ENCODE data around the gene KIAA0586. TPM values are rescaled to one million over a fixed set of nuclear protein-coding genes. Genes with fewer than 3 reads are reported as not detected.

KIAA0586 gene
- total RNA-seq, 1 experiment from 2014 or later = 13.5 TPM

- H3K27ac Mint-ChIP-seq (ENCODE audit: unreplicated experiment) = no peak overlapping the region
- no peaks in the 10 kb centered on the region for H3K36me3 Mint-ChIP-seq (ENCODE audit: insufficient read depth, unreplicated experiment)
- TF ChIP-seq CTCF (IDR thresholded peaks at IDR 0.05; ENCODE audit: insufficient read depth in 1 of 2, low read depth in 1 of 2, low read length in 1 of 2, severe bottlenecking in 1 of 2, unreplicated experiment in 1 of 2) = no peak
- no peaks in the 10 kb centered on the region for H3K36me3 ChIP-seq (ENCODE audit: control insufficient read depth, insufficient read depth, low read length)
- intact Hi-C loops (cut with micrococcal nuclease; ENCODE audit: unreplicated experiment) = no loop called here
- CTCF ChIA-PET = no interaction called here
- H3K27me3 ChIP-seq (replicated peaks; ENCODE audit: control insufficient read depth, insufficient read depth, low read length) = no peaks in the 10 kb centered on the region
- H3K4me3 ChIP-seq (ENCODE audit: low read depth, low read length) = no peak overlapping the region
- H3K4me1 ChIP-seq = no peaks in the 10 kb centered on the region
- H3K9me3 ChIP-seq = no peaks in the 10 kb centered on the region
- H3K4me1 Mint-ChIP-seq (ENCODE audit: low read depth, unreplicated experiment) = no peaks in the 10 kb centered on the region
- no TSS peak for BruUV-seq (replicated peaks)
- no peaks in the 10 kb centered on the region for H3K9me3 Mint-ChIP-seq (ENCODE audit: unreplicated experiment)
- peaks cover 3% of the 10 kb centered on the region for H3K27me3 Mint-ChIP-seq (ENCODE audit: insufficient read depth, unreplicated experiment)
- POLR2A ChIA-PET = no interaction called here
- no peak for DNase-seq
- H3K4me3 Mint-ChIP-seq (ENCODE audit: unreplicated experiment) = no peak overlapping the region
Observed at GRCh38 chr14:58568322-58568721, 140.8 kb downstream of the KIAA0586 start.

- H3K9me3 ChIP-seq = no peaks in the 10 kb centered on the region
- BruUV-seq (replicated peaks) = no TSS peak
- CTCF ChIA-PET = no interaction called here
Observed at GRCh38 chr14:58571256-58571655, 143.7 kb downstream of the KIAA0586 start.

GRCh38 chr14:58571769-58572472, 144.4 kb downstream of the KIAA0586 start:
- TF ChIP-seq CTCF (IDR thresholded peaks at IDR 0.05; ENCODE audit: insufficient read depth in 1 of 2, low read depth in 1 of 2, low read length in 1 of 2, severe bottlenecking in 1 of 2, unreplicated experiment in 1 of 2) = no peak
- H3K36me3 Mint-ChIP-seq (ENCODE audit: insufficient read depth, unreplicated experiment) = no peaks in the 10 kb centered on the region
- no peak overlapping the region for H3K27ac Mint-ChIP-seq (ENCODE audit: unreplicated experiment)
- ChIA-PET POLR2A (no interaction called here), CTCF (interaction anchor here (1.1 kb wide), 1 partner anchor 71 kb away, joined by 3 read pairs; no protein-coding TSS in a partner anchor)
- peaks cover 5% of the 10 kb centered on the region for H3K27me3 Mint-ChIP-seq (ENCODE audit: insufficient read depth, unreplicated experiment)
- no peak overlapping the region for H3K4me3 Mint-ChIP-seq (ENCODE audit: unreplicated experiment)
- no peaks in the 10 kb centered on the region for H3K4me1 ChIP-seq
- intact Hi-C loops (cut with micrococcal nuclease; ENCODE audit: unreplicated experiment) = no loop called here
- no peaks in the 10 kb centered on the region; the same call in 1 of the 2 replicates for H3K27me3 ChIP-seq (replicated peaks; ENCODE audit: control insufficient read depth, insufficient read depth, low read length)
- no peaks in the 10 kb centered on the region for H3K4me1 Mint-ChIP-seq (ENCODE audit: low read depth, unreplicated experiment)
- H3K9me3 ChIP-seq = no peaks in the 10 kb centered on the region
- no peaks in the 10 kb centered on the region for H3K36me3 ChIP-seq (ENCODE audit: control insufficient read depth, insufficient read depth, low read length)
- no TSS peak for BruUV-seq (replicated peaks)
- DNase-seq = no peak
- H3K9me3 Mint-ChIP-seq (ENCODE audit: unreplicated experiment) = no peaks in the 10 kb centered on the region
- no peak overlapping the region for H3K4me3 ChIP-seq (ENCODE audit: low read depth, low read length)

More at GRCh38 chr14:58571256-58571655, 143.7 kb downstream of the KIAA0586 start:
- POLR2A ChIA-PET = no interaction called here
- no peaks in the 10 kb centered on the region for H3K36me3 Mint-ChIP-seq (ENCODE audit: insufficient read depth, unreplicated experiment)
- H3K27ac Mint-ChIP-seq (ENCODE audit: unreplicated experiment) = no peak overlapping the region
- H3K36me3 ChIP-seq (ENCODE audit: control insufficient read depth, insufficient read depth, low read length) = no peaks in the 10 kb centered on the region
- H3K27me3 Mint-ChIP-seq (ENCODE audit: insufficient read depth, unreplicated experiment) = peaks cover 5% of the 10 kb centered on the region
- DNase-seq = no peak
- no peaks in the 10 kb centered on the region for H3K4me1 ChIP-seq
- no peaks in the 10 kb centered on the region for H3K9me3 Mint-ChIP-seq (ENCODE audit: unreplicated experiment)
- no peaks in the 10 kb centered on the region; the same call in 1 of the 2 replicates for H3K27me3 ChIP-seq (replicated peaks; ENCODE audit: control insufficient read depth, insufficient read depth, low read length)
- no peak for TF ChIP-seq CTCF (IDR thresholded peaks at IDR 0.05; ENCODE audit: insufficient read depth in 1 of 2, low read depth in 1 of 2, low read length in 1 of 2, severe bottlenecking in 1 of 2, unreplicated experiment in 1 of 2)
- no peak overlapping the region for H3K4me3 Mint-ChIP-seq (ENCODE audit: unreplicated experiment)
- H3K4me1 Mint-ChIP-seq (ENCODE audit: low read depth, unreplicated experiment) = no peaks in the 10 kb centered on the region
- intact Hi-C loops (cut with micrococcal nuclease; ENCODE audit: unreplicated experiment) = no loop called here
- H3K4me3 ChIP-seq (ENCODE audit: low read depth, low read length) = no peak overlapping the region
